HG02763 (cell line): Measurements from ENCODE around the gene TLE7.

Experiments
- ATAC-seq: cut with Tn5 transposase; IDR thresholded peaks from one replicate; pipeline ENCODE4 v1.9.1; 2021; ENCODE audit warnings: mild to moderate bottlenecking, moderate library complexity; ENCODE audit not compliant: unreplicated experiment

TLE7 gene

DNA sequence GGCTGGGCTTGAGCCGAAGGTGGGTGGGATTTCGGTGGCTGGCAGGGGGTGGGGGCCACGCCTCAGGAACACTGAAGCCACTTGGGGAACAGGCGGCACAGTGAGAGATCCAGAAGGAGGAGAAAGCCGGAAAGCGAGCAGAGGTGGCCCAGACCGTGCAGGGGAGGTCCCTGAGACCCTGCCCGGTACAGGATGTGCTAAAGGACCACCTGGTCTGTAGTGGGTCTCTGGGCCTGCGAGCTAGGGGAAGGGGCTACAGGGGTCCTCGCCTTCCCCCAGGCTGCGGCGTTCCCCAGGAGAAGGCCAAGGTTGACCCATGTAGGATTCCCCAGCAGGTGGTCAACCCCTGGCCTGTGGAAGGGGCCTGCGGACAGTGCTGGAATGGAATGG lies at the start of gene TLE7:
TSS of gene TLE7 (minus strand) at position 4 of the 390 bp plus-strand sequence. CDS start 8,730 bp downstream, outside the sequence.
- ATAC-seq: no peak

DNA sequence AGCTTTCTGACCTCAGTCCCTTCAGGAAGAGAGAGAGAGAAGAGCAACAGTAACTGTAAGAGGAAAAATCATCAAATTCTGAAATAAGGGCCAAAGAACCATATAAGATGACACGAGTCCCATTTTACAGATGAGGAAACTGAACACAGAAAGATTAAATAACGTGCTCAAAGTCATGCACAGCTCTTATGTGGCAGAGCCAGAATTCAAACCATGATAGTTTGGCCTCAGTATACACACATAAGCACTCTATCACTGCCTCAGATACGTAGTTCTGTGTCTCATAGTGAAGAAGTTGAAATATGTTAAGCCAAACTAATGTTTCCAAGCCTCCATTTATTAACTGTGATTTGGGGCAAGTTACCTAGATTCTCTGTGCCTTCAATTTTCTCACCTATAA lies 49.2 kb upstream of the TLE7 start:
- no peak for ATAC-seq

DNA sequence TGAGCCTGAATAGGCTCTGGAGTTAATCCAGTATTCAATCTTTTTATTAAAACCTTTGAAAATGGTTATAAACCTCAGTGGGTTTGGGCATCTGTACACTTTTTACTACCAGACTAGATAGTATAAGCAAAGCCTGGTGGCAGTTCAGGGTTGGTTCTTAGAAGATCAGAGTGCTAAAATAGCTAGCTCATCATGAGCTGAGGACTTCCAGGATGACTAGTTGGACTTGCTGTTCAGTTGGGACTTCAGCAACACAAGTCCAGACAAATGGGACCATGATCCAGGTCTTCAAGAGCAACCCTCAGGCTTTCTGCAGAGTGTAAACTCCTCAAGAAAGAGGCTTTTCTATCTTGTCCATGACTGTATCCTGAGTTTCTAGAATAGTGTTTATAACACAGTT lies 48.5 kb upstream of the TLE7 start:
- no peak for ATAC-seq

DNA sequence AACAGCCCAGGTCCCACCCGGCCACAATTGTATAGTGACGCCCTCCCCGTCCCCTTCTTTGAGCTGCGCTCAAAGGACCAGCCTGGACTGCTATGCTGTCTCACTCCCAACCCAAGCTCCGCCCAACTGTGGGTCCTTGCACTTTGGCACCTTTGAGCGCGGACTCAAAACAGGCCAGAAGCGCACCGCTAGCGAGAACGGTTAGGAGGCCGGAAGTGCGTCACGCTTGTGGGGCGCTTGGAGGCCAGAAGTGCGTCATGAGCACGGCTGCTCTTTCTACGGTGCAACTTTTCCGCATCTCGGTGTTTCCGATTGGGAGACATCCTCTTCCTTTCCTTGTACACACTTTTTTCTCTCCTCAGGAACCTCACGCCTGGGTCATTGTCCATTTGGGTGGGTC lies 47.3 kb upstream of the TLE7 start, which contains the start of gene ZNF19:
TSS of gene ZNF19 (minus strand) at position 203 of the 400 bp plus-strand sequence. CDS start 7,210 bp downstream, outside the sequence.
- ATAC-seq: no peak

DNA sequence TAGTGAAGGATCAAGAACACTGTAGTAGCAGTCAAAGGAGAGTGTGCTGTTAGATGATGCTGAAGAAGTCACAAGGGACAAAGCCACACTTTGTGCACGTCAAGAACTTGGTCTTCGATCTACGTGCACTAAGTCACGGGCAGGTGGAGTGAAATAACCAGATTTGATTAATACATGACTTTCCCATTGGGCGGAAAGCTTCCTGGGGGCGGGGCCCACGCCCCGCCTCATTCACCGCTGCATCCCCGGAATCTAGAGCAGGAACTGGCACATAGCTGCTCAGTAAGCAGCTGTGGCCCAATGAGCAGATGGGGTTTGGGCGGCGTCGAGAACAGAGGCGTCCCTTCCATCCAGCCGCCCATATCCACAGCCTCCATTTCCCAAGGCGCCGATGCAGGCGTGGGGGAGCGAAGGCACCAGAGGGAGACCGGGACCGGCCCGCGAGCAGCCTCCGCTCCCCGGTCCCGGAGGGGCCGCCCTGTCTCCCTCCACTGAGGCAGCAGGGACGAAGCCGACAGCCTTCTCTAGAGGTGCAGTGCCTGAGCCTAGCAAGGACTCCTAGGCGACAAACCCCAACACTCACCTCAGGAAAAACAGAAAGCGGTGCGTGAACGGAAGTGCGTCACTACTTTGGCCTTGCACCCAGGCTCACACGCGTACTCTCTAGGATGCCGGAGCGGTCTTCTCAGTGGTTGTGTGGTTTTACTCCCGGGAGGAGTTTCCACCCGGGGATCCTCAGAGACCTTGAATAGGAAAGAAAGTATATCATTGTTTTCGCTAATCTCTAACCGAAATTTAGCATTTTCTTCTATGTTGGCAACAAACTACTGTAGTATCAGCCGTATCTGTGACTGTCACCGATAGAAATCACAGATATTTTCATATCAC lies 42.4 kb upstream of the TLE7 start:
- ATAC-seq: peak; percentile 87

DNA sequence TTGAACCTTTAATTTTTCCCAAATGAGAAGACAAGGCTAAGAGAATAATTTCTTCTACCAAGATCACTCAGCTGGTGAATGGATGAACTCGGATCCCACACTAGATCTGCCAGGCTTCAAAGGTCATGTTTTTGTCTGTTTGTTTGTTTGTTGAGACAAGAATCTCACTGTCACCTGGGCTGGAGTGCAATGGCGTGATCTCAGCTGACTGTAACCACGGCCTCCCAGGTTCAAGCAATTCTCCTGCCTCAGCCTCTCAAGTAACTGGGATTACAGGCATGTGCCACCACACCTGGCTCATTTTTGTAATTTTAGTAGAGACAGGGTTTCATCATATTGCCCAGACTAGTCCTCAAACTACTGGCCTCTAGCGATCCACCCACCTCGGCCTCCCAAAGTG lies 40.7 kb upstream of the TLE7 start:
- no peak for ATAC-seq

DNA sequence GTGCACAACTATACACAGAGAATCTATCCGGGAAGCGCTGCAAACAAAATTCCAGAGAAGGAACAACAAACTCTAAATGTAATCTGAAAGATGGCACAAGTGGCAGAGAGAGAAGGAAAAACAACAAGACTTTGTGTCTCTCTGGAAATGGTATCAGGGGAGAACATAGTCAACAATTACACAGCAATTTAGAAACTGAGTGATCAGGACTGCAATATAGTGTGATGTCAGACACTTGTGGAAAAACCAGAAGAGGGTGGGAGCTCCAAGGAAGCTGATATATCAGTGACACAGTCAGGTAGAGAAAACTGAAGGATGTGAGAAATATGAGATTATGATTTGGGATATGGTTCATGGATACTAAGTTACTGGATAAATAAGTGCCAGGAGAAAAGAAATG lies 39.1 kb upstream of the TLE7 start:
- no peak for ATAC-seq

DNA sequence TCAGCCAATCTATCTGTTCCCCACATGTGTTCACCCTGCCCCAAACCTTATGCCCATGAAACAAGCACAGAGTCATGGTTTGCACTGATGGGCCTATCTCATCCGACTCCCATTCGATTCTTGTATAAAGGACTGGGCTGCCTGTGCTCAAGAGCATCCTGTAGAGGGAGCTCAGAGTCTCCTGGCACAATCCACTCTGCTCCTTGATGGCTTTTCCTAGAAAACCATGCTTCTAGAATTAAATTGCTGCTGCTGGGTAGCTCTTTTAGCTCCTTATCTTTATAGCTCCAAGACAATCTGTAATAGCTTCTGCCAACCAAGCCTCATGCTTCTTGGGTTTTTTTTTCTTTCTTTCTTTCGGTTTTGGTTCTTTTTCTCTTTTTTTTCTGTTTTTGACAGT lies 37.6 kb upstream of the TLE7 start:
- ATAC-seq: no peak

DNA sequence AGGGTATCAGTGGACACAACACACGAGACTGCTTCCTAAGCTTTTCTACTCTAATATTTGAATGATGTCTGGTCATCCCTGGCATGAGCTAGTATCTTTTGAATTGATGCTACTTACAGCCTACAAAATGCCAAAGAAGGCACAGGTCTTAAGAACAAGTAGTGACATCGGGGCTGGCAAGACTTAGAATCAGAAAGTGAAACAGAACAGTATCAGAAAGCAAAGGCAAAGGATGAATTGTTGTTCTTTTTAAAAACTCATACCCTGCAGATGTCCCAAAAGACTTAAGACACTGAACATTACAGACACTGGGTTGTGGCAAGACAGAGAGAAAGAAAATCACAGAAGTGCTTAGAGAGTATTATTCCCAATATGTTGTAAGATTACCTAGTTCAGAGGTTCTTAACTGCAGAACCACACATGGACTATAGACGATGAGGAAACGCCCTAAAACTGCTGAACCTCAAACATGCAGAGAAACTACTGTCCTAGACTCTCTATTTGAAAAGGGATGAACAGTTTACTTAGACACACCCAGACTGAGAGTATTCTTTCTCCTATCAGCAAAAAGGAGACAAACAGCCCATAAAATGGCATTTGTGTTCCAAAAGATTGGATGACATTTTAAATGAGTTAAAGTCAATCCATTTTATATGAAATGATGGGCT lies 34.7 kb upstream of the TLE7 start:
- no peak for ATAC-seq

DNA sequence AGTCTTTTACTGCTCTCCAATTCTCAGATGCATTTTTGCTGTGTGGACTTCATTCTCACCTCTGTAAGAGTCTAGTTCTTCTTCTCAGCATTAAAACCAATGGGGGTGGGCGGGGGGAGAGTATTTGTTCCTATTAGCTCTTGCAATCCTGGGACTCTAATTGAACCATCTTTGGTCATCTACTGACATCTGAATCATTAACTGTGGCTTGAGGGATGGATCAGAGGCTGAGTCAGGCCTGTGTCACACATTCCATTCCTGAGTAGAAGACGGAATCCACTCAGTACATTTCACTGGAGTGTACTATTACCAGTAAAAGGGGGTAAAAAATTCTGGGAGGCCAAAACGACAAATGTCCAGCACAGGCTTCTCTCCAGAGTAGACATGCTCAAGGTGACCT lies 33.0 kb upstream of the TLE7 start:
- ATAC-seq: no peak

DNA sequence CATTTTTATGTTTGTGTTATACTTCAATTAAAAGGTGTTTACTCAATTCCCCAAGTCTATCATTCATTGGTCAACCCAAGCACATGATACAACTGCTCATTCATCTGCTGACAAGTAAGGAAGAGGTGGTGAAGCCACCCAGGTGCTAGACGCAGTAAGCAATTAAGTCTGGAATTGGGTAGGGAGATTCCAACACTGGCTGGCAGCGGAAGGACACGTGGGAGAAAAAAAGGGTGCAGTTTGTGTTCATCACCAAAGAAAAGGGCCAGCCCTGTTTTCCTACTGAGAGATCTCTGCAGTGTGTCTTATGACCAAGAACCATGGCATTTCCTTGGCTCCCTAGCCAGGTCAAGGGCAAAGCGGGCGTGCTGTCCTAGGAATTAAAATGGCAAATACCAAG lies 32.0 kb upstream of the TLE7 start:
- ATAC-seq: no peak

DNA sequence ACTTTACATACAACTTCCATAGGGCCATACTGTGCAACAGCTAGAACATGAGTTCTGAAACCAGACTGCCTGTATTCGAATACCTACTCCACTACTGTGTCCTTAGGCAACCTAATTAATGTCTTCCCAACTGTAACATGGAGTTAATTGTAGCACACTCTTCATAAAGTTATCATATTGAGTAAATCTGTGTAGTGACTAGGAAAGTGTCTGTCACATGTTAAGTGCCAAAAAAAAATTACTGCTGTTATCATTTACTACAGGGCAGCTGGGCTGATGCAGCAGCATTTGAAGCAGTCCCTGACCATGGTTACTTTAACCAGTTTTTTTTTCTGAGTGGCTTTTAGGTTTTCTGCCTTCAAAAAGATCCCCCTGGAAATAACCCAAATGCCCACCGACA lies 31.1 kb upstream of the TLE7 start:
- ATAC-seq: no peak

DNA sequence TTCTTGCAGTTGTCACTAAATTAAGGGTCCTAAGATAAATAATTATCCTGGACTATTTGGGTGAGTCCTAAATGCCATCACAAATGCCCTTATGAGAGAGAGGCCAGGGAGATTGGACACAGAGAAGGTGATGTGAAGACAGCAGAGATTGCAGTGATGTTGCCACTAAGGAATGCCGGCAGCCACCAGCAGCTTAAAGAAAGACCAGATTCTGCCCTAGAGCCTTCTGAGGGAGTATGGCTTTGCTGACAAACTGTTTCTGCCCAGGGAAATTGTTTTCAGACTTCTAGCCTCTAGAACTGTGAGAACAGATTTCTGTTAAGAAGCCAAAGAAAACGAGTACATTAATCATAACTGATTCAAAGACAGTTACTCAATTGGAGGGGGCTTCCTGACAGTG lies 30.2 kb upstream of the TLE7 start:
- ATAC-seq: no peak

DNA sequence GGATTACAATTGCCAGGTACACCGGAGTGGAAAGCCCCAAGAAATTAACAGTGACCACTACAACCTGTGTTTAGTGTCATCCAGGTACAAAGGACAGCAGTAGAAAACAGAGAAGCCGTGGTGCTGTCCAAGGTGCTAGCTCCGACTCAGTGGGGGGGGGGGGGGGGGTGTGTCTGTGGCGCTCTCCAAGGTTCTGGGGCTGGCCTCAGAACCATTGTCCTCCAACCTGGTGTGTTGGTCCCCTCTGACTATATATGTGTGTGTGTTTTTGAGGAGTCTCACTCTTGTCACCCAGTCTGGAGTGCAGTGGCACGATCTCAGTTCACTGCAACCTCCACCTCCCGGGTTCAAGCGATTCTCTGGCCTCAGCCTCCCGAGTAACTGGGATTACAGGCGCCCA lies 26.0 kb upstream of the TLE7 start:
- ATAC-seq: no peak

DNA sequence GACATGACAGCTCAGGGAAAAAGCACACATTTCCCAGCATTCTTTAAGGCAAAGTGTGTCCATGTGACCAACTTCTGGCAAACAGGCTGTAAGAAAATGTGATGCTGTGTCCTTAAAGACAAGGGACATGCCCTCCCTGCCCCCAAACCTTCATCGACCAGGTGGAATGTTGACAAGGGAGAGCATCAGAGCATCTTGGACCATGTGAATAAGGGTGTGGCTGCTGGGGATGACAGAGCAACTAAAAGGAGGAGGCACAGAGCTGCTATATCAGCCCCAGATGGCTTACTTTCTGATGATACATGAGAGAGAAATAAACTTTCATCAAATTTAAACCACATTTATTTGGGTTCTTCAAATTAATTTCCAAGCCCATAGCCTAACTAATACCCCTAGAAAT lies 22.4 kb upstream of the TLE7 start:
- no peak for ATAC-seq

DNA sequence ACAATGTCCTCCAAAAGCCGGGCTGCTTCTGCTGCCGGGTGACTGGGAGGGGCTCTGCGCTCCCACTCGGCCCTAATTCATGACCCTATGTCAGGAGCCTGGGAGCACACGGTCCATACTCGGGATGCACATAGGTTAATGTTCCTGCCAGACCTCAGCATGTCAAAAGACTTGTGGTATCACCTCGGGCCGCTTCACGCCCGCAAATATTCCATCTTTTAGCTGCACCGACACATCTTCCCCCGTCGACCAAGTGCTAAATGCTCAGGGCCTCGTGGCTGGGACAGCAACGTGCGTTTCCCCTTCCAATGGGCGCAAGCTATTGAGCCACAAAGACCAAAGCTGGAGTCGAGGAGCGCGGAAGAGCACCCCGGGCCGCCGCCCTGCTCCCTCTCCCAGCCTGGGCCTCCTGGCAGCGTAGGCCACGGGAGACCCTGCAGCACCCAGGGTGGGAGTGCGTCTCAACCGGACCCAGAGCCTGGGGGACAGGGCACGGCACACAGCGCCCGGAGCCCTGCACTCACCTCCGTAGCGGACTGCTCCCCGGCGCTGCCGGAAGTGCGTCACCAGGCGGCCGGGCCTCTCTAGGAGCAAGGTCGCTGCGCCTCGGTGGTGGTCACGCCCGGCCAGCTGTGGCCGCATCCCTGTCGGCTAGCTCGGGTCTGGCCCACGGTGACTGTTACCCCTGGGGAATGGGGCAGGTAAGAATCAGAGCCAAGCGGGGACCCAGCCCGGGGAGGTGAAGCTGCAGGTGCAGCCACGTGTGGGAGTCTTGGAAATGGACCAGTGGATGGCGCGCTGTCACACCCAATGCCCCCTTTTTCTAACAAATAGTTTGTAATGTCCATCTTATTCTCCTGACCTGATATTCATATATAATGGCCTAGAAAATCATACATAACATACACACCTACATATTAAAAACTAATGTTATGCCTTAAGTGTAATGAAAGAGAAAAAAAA lies 20.1 kb upstream of the TLE7 start, which contains the start of gene ZNF23:
TSS of gene ZNF23 (minus strand) at position 562 of the 963 bp plus-strand sequence. CDS start 5,451 bp downstream, outside the sequence.
- peak; percentile 98 for ATAC-seq

DNA sequence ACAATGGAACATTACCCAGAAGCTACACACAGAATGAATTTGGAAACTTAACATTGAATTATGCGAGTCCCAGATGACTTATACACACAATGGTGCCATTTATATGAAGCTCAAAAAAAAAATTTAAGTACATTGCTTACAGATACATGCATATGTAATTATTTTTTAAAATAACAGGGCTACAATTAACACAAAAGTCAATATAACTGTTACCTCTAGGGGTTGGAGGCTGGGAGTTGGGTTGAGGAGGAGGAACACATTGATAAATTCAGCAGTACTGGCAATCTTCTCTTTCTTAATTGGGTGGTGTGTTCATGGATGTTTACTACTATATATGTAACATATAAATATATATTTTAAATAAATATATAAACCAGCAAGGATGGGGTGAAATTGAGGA lies 19.1 kb upstream of the TLE7 start:
- no peak for ATAC-seq

DNA sequence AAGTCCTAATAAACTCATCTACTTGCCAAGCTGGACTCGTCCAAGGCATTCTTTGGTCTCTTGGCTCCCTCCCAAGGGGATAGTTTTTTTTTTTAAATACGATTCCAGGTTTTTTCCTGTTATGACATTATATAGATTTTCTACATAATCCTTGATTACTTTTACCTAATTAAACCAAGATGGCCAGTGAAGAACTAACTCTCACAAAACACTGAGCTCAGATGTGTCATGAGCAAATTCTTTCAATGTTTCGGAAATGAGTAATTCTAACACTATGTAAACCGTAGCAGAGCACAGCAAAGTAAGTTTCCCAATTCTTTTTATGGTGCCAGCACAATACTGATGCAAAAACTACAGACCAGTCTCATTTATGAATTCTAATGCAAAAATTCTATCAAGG lies 18.4 kb upstream of the TLE7 start:
- no peak for ATAC-seq

DNA sequence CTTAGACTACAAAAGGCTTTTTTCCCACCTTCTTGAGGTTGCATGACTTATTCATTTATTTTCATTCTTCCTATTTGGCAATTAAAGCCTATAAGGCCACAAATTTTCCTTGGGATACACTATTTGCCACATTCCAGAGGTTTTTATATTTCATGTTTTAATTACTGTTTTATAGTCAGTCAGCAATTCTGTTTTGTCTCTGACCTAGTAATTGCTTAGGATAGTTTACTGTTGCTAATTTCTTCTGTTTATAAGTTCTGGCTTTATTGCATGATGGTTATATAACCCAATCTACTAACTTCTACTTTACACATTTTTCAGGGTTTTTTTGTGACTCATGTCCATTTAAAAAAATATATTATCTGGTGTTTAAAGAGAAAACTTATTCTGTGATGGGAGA lies 17.7 kb upstream of the TLE7 start:
- no peak for ATAC-seq

DNA sequence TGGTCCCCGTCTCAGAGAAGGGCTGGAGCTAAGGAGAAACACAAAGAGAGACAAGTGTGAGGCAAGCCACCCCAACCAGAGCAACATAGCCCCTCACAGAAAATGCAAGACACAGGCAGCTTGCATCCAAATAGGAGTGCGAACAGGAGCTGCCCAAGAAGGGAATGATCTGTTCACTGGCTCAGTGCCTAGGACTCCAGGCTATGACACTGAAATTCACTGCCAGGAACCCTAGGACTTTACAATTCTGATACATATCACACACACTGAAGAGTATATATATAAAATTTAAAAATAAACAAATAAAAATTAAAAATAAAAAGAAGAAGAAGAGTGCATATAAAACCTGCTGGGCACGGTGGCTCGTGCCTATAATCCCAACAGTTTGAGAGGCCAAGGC lies 14.9 kb upstream of the TLE7 start:
- no peak for ATAC-seq

DNA sequence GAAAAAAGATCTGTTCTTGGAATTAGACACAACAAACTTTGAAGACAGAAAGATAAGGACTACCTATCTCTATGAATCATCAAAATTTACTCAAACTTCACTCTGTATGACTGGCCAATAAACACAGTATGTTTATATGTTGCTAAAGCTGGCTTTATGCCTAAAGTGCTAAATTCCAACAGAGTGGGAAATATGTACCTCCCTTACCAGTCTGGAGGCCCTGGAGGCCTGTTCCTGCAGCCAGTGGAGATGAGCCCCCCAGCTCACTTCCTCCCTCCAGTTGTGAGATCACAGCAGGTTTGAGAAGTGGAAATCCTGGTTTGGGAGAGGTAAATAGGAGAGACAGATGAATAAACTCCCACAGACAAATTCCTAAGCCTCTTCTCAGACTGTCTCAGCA lies 11.2 kb upstream of the TLE7 start:
- ATAC-seq: no peak
